Neural crest cell (in vitro differentiated cells): Measurements from ENCODE around the gene RELA. TPM values are rescaled to one million over a fixed set of nuclear protein-coding genes. Genes with fewer than 3 reads are reported as not detected.

Source experiments
- DNase-seq: peaks from one replicate; pipeline ENCODE4 v3.0.0; 2021; ENCODE audit warnings: low read depth, mixed read lengths, low spot score
- H3K27ac Mint-ChIP-seq: one replicate; pipeline ENCODE4 v1.8.0; 2021; ENCODE audit warnings: mild to moderate bottlenecking, mixed read lengths; ENCODE audit not compliant: unreplicated experiment
- H3K27me3 Mint-ChIP-seq: 2 replicates; pipeline ENCODE4 v1.8.0; 2021; ENCODE audit warnings: low read depth, mild to moderate bottlenecking, mixed read lengths
- H3K36me3 Mint-ChIP-seq: 2 replicates; pipeline ENCODE4 v1.8.0; 2021; ENCODE audit warnings: low read depth, mild to moderate bottlenecking, mixed read lengths
- H3K4me1 Mint-ChIP-seq: 2 replicates; pipeline ENCODE4 v1.8.0; 2021; ENCODE audit warnings: mixed read lengths
- H3K4me3 Mint-ChIP-seq: one replicate; pipeline ENCODE4 v1.8.0; 2021; ENCODE audit warnings: mild to moderate bottlenecking, mixed read lengths
- H3K9me3 Mint-ChIP-seq: 2 replicates; pipeline ENCODE4 v1.8.0; 2021; ENCODE audit warnings: mixed read lengths
- CTCF ChIP-seq: fragments of 200-600 bp; sonication (generic); conservative IDR thresholded peaks from 2 replicates; pipeline ENCODE4 v1.5.0; 2021; ENCODE audit warnings: antibody characterized with exemption, mild to moderate bottlenecking
- total RNA-seq: library from RNA; stranded (reverse); gene quantifications from 2 replicates; pipeline ENCODE4 v1.2.1, GENCODE V29; 2021

The RELA gene
- total RNA-seq, 1 donor from 2014 or later = 53.7 TPM

DNA sequence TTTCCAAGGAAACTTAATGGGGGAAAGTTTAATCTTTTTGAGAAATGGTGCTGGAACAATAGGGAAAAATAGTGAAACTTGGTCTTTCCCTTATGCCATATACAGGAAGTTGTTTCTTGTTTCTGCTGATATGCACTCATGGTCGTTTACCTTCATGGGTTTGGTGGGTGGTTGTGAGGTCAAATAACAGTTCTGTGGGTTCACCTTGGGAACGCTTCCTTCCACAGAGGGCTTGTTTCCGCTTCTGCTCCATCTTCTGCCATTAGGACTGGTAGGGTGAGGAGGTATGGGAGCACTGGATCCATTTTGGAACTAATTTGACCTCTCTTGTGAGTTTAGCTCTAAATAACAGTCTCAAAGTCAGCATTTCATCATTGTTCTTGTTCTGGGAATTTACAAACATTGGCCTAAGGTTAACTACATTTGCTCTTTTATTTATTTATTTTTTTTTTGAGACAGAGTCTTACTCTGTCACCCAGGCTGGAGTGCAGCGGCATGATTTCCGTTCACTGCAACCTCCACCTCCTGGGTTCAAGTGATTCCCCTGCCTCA, 17.6 kb upstream of the RELA start:
- H3K9me3 Mint-ChIP-seq = no peaks in the 10 kb centered on the region
- peaks cover 25% of the 10 kb centered on the region for H3K27me3 Mint-ChIP-seq
- no peaks in the 10 kb centered on the region for H3K36me3 Mint-ChIP-seq
- H3K4me1 Mint-ChIP-seq = no peaks in the 10 kb centered on the region
- no peak for DNase-seq
- no peak overlapping the region for H3K4me3 Mint-ChIP-seq
- TF ChIP-seq CTCF = no peak
- H3K27ac Mint-ChIP-seq = no peak overlapping the region

- Mint-ChIP-seq H3K4me1 (no peaks in the 10 kb centered on the region), H3K27me3 (peaks cover 6% of the 10 kb centered on the region), H3K36me3 (no peaks in the 10 kb centered on the region), H3K27ac (no peak overlapping the region), H3K4me3 (no peak overlapping the region), H3K9me3 (no peaks in the 10 kb centered on the region)
- TF ChIP-seq CTCF = no peak
- DNase-seq = no peak
Measured at GRCh38 chr11:65672982-65673381, 10.3 kb upstream of the RELA start.

DNA sequence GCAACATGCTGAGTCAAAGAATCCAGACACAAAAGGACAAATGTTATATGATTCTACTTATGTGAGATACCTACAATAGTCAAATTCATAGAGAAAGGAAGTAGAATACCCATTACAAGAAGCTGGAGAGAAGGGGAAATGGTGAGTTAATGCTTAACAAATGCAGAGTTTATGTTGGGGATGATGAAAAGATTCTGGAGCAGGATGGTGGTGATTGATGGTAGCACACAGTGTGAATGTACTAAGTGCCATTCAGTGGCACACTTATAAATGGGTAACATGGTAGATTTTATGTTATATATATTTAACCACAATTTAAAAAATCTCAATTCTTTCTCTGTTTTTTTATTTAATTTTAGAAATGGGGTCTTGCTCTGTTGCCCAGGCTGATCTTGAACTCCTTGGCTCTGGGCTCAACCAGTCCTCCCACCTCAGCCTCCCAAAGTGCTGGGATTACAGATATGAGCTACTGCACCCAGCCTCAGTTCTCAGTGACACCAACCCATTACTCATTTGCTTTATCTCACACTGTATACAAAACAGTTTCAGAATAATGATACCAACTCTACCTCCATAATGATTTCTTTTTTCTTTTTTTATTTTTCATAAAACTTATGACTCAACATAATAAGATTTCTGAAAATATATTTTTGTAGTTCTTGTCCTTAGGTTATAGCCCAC, 9.6 kb upstream of the RELA start:
- H3K9me3 Mint-ChIP-seq = no peaks in the 10 kb centered on the region

DNA sequence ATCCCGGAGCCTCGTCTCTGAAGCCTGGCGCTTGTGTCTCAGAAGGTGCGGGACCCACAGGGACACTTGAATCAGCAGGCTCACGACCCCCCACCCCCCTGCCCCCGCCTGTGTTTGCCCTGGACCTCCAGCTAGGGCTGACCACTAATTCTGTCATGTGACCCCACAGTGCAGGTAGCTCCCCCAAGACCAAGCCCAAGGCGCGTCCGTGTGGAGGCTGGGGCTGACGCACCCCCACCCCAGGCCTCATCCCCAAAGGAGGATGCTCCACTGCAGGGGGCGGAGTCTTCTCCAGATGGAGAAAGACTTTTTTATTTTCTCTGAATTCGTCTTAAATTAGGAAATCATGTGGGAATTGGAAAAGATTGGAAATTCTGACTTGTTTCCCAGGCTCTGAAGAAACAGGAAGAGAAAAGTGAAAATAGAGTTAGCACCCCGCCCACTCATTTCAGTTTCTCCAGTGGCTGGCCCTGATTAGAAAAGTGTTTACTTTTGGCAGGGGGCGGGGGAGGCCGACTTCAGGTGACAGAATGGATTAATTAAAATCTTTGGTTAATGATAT, 1.0 kb upstream of the RELA start:
- no peaks in the 10 kb centered on the region for H3K9me3 Mint-ChIP-seq
- H3K27me3 Mint-ChIP-seq = no peaks in the 10 kb centered on the region
- peak overlapping the region; percentile 92 for H3K4me3 Mint-ChIP-seq
- peaks cover 6% of the 10 kb centered on the region for H3K4me1 Mint-ChIP-seq
- peak overlapping the region; percentile 94 for H3K27ac Mint-ChIP-seq
- H3K36me3 Mint-ChIP-seq = peaks cover 9% of the 10 kb centered on the region
- no peak for DNase-seq
- TF ChIP-seq CTCF = no peak

More for the DNA sequence above, 9.6 kb upstream of the RELA start:
- no peaks in the 10 kb centered on the region for H3K36me3 Mint-ChIP-seq
- H3K27me3 Mint-ChIP-seq = peaks cover 6% of the 10 kb centered on the region
- no peaks in the 10 kb centered on the region for H3K4me1 Mint-ChIP-seq
- no peak for DNase-seq
- H3K27ac Mint-ChIP-seq = no peak overlapping the region
- H3K4me3 Mint-ChIP-seq = no peak overlapping the region
- no peak for TF ChIP-seq CTCF

- Mint-ChIP-seq H3K27ac (no peak overlapping the region), H3K9me3 (no peaks in the 10 kb centered on the region), H3K36me3 (peaks cover 9% of the 10 kb centered on the region), H3K4me1 (peaks cover 6% of the 10 kb centered on the region), H3K27me3 (no peaks in the 10 kb centered on the region), H3K4me3 (peak overlapping the region; percentile 88)
- DNase-seq = no peak
- no peak for TF ChIP-seq CTCF
Measured at GRCh38 chr11:65662247-65662798, 393 bp downstream of the RELA start.
